Loucy (cell line): ENCODE results near the gene PDGFB.

Experiments used
- H2AFZ ChIP-seq: fragments of 200-600 bp; sonication (generic); 2 replicates; pipeline ENCODE4 v1.6.0; 2016; ENCODE audit warnings: antibody characterized with exemption, mild to moderate bottlenecking, low read length, moderate library complexity
- H3F3A ChIP-seq: fragments of 200-600 bp; 2 replicates; pipeline ENCODE4 v1.6.0; 2016; ENCODE audit warnings: antibody characterized with exemption, low read depth, mild to moderate bottlenecking
- H3K27me3 ChIP-seq: fragments of 200-600 bp; sonication (generic); 2 replicates; pipeline ENCODE4 v1.6.1; 2014; ENCODE audit warnings: low read length, mild to moderate bottlenecking; ENCODE audit not compliant: insufficient read depth, poor library complexity, severe bottlenecking
- H3K36me3 ChIP-seq: fragments of 200-600 bp; sonication (generic); 2 replicates; pipeline ENCODE4 v1.6.1; 2016; ENCODE audit warnings: low read length; ENCODE audit not compliant: insufficient read depth
- H3K4me1 ChIP-seq: fragments of 200-600 bp; sonication (generic); 2 replicates; pipeline ENCODE4 v1.5.1; 2014; ENCODE audit warnings: low read length, mild to moderate bottlenecking; ENCODE audit not compliant: insufficient read depth, poor library complexity, severe bottlenecking
- H3K4me2 ChIP-seq: fragments of 200-600 bp; sonication (generic); 2 replicates; pipeline ENCODE4 v1.6.0; 2014; ENCODE audit warnings: antibody characterized with exemption, low read length, low read depth, mild to moderate bottlenecking; ENCODE audit not compliant: poor library complexity, severe bottlenecking
- H3K4me3 ChIP-seq: fragments of 200-600 bp; sonication (generic); 2 replicates; pipeline ENCODE4 v1.5.1; 2014; ENCODE audit warnings: low read length, mild to moderate bottlenecking, mixed read lengths; ENCODE audit not compliant: poor library complexity, severe bottlenecking
- H3K79me2 ChIP-seq: fragments of 200-600 bp; sonication (generic); 2 replicates; pipeline ENCODE4 v1.6.1; 2014; ENCODE audit warnings: low read length; ENCODE audit not compliant: insufficient read depth
- H3K9ac ChIP-seq: fragments of 200-600 bp; sonication (generic); 2 replicates; pipeline ENCODE4 v1.6.0; 2014; ENCODE audit warnings: mild to moderate bottlenecking, low read depth, low read length, moderate library complexity; ENCODE audit not compliant: poor library complexity, severe bottlenecking
- H3K9me2 ChIP-seq: fragments of 200-600 bp; sonication (generic); replicated peaks from 2 replicates; pipeline ENCODE4 v1.6.1; 2016; ENCODE audit warnings: low read depth, low read length, mixed read lengths
- H3K9me3 ChIP-seq: fragments of 200-600 bp; sonication (generic); 2 replicates; pipeline ENCODE4 v1.6.1; 2014; ENCODE audit warnings: mild to moderate bottlenecking, antibody characterized with exemption, low read length, low read depth; ENCODE audit not compliant: insufficient read depth
- H4K20me1 ChIP-seq: fragments of 200-600 bp; sonication (generic); 2 replicates; pipeline ENCODE4 v1.6.0; 2014; ENCODE audit warnings: antibody characterized with exemption, low read length, mild to moderate bottlenecking; ENCODE audit not compliant: insufficient read depth, poor library complexity, severe bottlenecking
- CTCF ChIP-seq: fragments of 200-600 bp; sonication (generic); conservative IDR thresholded peaks from 2 replicates; pipeline ENCODE4 v1.5.1; 2014; ENCODE audit warnings: mild to moderate bottlenecking, antibody characterized with exemption, low read length
- EZH2phosphoT487 ChIP-seq: fragments of 200-600 bp; IDR thresholded peaks from 2 replicates; pipeline ENCODE4 v1.6.1; 2018; ENCODE audit warnings: antibody characterized with exemption, mild to moderate bottlenecking, moderate library complexity, borderline replicate concordance

The PDGFB gene

GRCh38 chr22:39277142-39277607, 32.4 kb upstream of the PDGFB start:
- Histone ChIP-seq H3K4me1 (no peaks in the 10 kb centered on the region), H3K4me2 (no peak overlapping the region), H3K79me2 (no peaks in the 10 kb centered on the region), H3K9me3 (no peaks in the 10 kb centered on the region), H3K27me3 (no peaks in the 10 kb centered on the region), H3F3A (no peaks in the 10 kb centered on the region), H3K36me3 (no peaks in the 10 kb centered on the region), H2AFZ (no peak overlapping the region), H3K9me2 (no peaks in the 10 kb centered on the region), H4K20me1 (no peaks in the 10 kb centered on the region), H3K9ac (no peak overlapping the region), H3K4me3 (no peak overlapping the region)
- no peak for TF ChIP-seq CTCF
- TF ChIP-seq EZH2phosphoT487: no peak

GRCh38 chr22:39276440-39277141, 31.8 kb upstream of the PDGFB start:
- Histone ChIP-seq H3K4me2 (no peak overlapping the region), H3K36me3 (no peaks in the 10 kb centered on the region), H2AFZ (no peak overlapping the region), H3K4me3 (no peak overlapping the region), H3F3A (no peaks in the 10 kb centered on the region), H3K4me1 (no peaks in the 10 kb centered on the region), H3K79me2 (no peaks in the 10 kb centered on the region), H4K20me1 (no peaks in the 10 kb centered on the region), H3K9ac (no peak overlapping the region), H3K9me2 (no peaks in the 10 kb centered on the region), H3K9me3 (no peaks in the 10 kb centered on the region), H3K27me3 (no peaks in the 10 kb centered on the region)
- TF ChIP-seq EZH2phosphoT487 (no peak), CTCF (no peak)

- H3K4me2 ChIP-seq: no peak overlapping the region
- H3K79me2 ChIP-seq: no peaks in the 10 kb centered on the region
- H3K4me3 ChIP-seq: no peak overlapping the region
- no peak for TF ChIP-seq CTCF
- TF ChIP-seq EZH2phosphoT487: no peak
- no peaks in the 10 kb centered on the region for H3F3A ChIP-seq
- H2AFZ ChIP-seq: no peak overlapping the region
- no peaks in the 10 kb centered on the region for H3K36me3 ChIP-seq
- H4K20me1 ChIP-seq: no peaks in the 10 kb centered on the region
- no peaks in the 10 kb centered on the region for H3K4me1 ChIP-seq
- no peaks in the 10 kb centered on the region for H3K9me2 ChIP-seq
- no peaks in the 10 kb centered on the region for H3K27me3 ChIP-seq
- no peak overlapping the region for H3K9ac ChIP-seq
- no peaks in the 10 kb centered on the region for H3K9me3 ChIP-seq
Measured at GRCh38 chr22:39275814-39276439, 31.1 kb upstream of the PDGFB start.
